GM12878 (cell line): Measurements from ENCODE around the gene ANP32A. TPM values are rescaled to one million over a fixed set of nuclear protein-coding genes. Genes with fewer than 3 reads are reported as not detected.

Experiments
- ATAC-seq: fragments of 200-7000 bp; cut with Tn5 transposase; 3 replicates; pipeline ENCODE4 v1.9.1; 2020; ENCODE audit warnings: mild to moderate bottlenecking, moderate library complexity
- BruUV-seq: library from RNA; stranded (reverse); fragments of 400-500 nt; replicated peaks from 2 replicates; lab custom pipeline; 2021; lab: Mats Ljungman, UMichigan
- CTCF ChIA-PET: fragments of 300-600 bp; sonication (Branson Sonifier 250); formaldehyde crosslinking; extraction: SDS; loops from one replicate; lab custom pipeline; 2021; ENCODE audit warnings: inconsistent platforms; lab: Yijun Ruan, JAX
- POLR2A ChIA-PET: fragments of 350-600 bp; formaldehyde crosslinking; extraction: SDS; loops from one replicate; lab custom pipeline; 2021; ENCODE audit warnings: inconsistent platforms; lab: Charles Lee
- RAD21 ChIA-PET: fragments of 300-600 bp; sonication (Branson Sonifier 250); formaldehyde crosslinking; loops from one replicate; lab custom pipeline; 2023; ENCODE audit warnings: antibody characterized with exemption; ENCODE audit not compliant: unreplicated experiment; lab: Charles Lee
- SMC1A ChIA-PET: fragments of 300-600 bp; sonication (Branson Sonifier 250); formaldehyde crosslinking; loops from one replicate; lab custom pipeline; 2023; ENCODE audit not compliant: unreplicated experiment, uncharacterized antibody; lab: Charles Lee
- DNase-seq: peaks from one replicate; pipeline ENCODE4 v3.0.0-alpha.2; 2011; ENCODE audit warnings: low read depth, low spot score
- FAIRE-seq: peaks from 3 replicates; lab custom pipeline; 2011; peaks lifted over from hg19 to GRCh38; lab: Jason Lieb, UNC
- H2AFZ ChIP-seq: 2 replicates; pipeline ENCODE4 v1.6.0; 2011; ENCODE audit warnings: low read depth, low read length, control low read depth; ENCODE audit not compliant: control insufficient read depth
- H3K27ac ChIP-seq: 2 replicates; pipeline ENCODE4 v1.5.1; 2011; ENCODE audit warnings: control low read depth; ENCODE audit not compliant: control insufficient read depth, insufficient read depth
- H3K27me3 ChIP-seq, 2 experiments: replicated peaks in 1 of 2; 2 replicates each; pipeline versions ENCODE4 v1.6.0 to v1.6.1; 2011; ENCODE audit warnings: low read length in 1 of 2; ENCODE audit not compliant: control insufficient read depth in 2 of 2, insufficient read depth in 2 of 2
- H3K36me3 ChIP-seq, 2 experiments: 2 replicates each; pipeline ENCODE4 v1.5.1; 2011; ENCODE audit warnings: low read length in 1 of 2; ENCODE audit not compliant: control insufficient read depth in 2 of 2, insufficient read depth in 2 of 2
- H3K4me1 ChIP-seq: 2 replicates; pipeline ENCODE4 v1.6.1; 2011; ENCODE audit warnings: mild to moderate bottlenecking, low read length, moderate library complexity, mixed read lengths; ENCODE audit not compliant: control insufficient read depth, insufficient read depth
- H3K4me2 ChIP-seq: 2 replicates; pipeline ENCODE4 v1.6.0; 2011; ENCODE audit warnings: control low read depth; ENCODE audit not compliant: control insufficient read depth, insufficient read depth
- H3K4me3 ChIP-seq: fragments of 200-600 bp; sonication (generic); 2 replicates; pipeline ENCODE4 v1.5.1; 2016
- H3K79me2 ChIP-seq: 2 replicates; pipeline ENCODE4 v1.6.0; 2011; ENCODE audit warnings: low read length; ENCODE audit not compliant: control insufficient read depth, insufficient read depth
- H3K9ac ChIP-seq: 2 replicates; pipeline ENCODE4 v1.8.0; 2011; ENCODE audit warnings: low read length, control low read depth, mixed read lengths; ENCODE audit not compliant: control insufficient read depth, insufficient read depth
- H3K9me3 ChIP-seq: replicated peaks from 3 replicates; pipeline ENCODE4 v1.5.1; 2011; ENCODE audit warnings: mild to moderate bottlenecking, low read length; ENCODE audit not compliant: control insufficient read depth, insufficient read depth
- H4K20me1 ChIP-seq: 2 replicates; pipeline ENCODE4 v1.6.0; 2011; ENCODE audit not compliant: control insufficient read depth, insufficient read depth
- KDM1A ChIP-seq: fragments of 200-600 bp; sonication (generic); IDR thresholded peaks from 2 replicates; pipeline ENCODE4 v1.6.1; 2016; ENCODE audit warnings: borderline replicate concordance
- LARP7 ChIP-seq: fragments of 450-650 bp; IDR thresholded peaks from 2 replicates; pipeline ENCODE4 v1.6.1; 2017; ENCODE audit warnings: mild to moderate bottlenecking
- NR2C2 ChIP-seq: IDR thresholded peaks from 2 replicates; pipeline ENCODE4 v1.6.1; 2011; ENCODE audit warnings: borderline replicate concordance, low read depth; ENCODE audit not compliant: control insufficient read depth, insufficient read length
- SUZ12 ChIP-seq: fragments of 200-600 bp; sonication (generic); IDR thresholded peaks from one replicate; pipeline ENCODE4 v1.6.1; 2018; ENCODE audit warnings: antibody characterized with exemption, mild to moderate bottlenecking; ENCODE audit not compliant: unreplicated experiment
- WGBS: methylation state at CpG from one replicate; pipeline ENCODE4 v1.1.6; 2016; ENCODE audit warnings: low lambda C conversion rate; ENCODE audit not compliant: insufficient replicate concordance, insufficient coverage; ENCODE audit errors: missing lambda C conversion rate; 5-methylcytosine and 5-hydroxymethylcytosine counted together
- in situ Hi-C: fragments of 300-500 bp; cut with MboI; formaldehyde crosslinking; loops from 9 replicates; pipeline ENCODE4 v1.14.3; 2018; ENCODE audit warnings: mixed read lengths
- intact Hi-C: fragments of 100-400 bp; cut with micrococcal nuclease; formaldehyde crosslinking; loops from one replicate; pipeline ENCODE4 v1.14.2; 2022; ENCODE audit not compliant: unreplicated experiment
- polyA plus RNA-seq, 11 experiments: library from polyadenylated mRNA; depleted of rRNA in 4 of 11; unstranded in 6 of 11; stranded (reverse) in 5 of 11; fragments of >200 nt; fragmentation: Nextera tagmentation in 4 of 11; fragmentation: Illumina TruSeq in 1 of 11; extraction: Ambion mirVana in 4 of 11; extraction: Trizol in 1 of 11; gene quantifications; 1 replicate in 1 of 11; 2 replicates in 10 of 11; pipeline versions ENCODE4 v1.2.1 to v1.2.3, GENCODE V29; 2011 to 2016; ENCODE audit warnings: inconsistent platforms in 2 of 11, missing spikeins in 2 of 11, low read depth in 1 of 11
- total RNA-seq, 4 experiments: library from RNA; depleted of rRNA in 3 of 4; stranded (reverse); fragments of >200 nt in 3 of 4; fragmentation: Illumina TruSeq in 1 of 4; extraction: Trizol in 1 of 4; gene quantifications; 2 replicates each; pipeline versions ENCODE4 v1.2.1 to v1.2.3, GENCODE V29; 2013 to 2021
- TF ChIP-seq, protein P1 (sequence below), 3 experiments: IDR thresholded peaks in 2 of 3; conservative IDR thresholded peaks in 1 of 3; 2 replicates each; pipeline ENCODE4 v1.5.1; 2011; ENCODE audit warnings: low read depth in 3 of 3, low read length in 3 of 3, mild to moderate bottlenecking in 3 of 3, control low read depth in 2 of 3, moderate library complexity in 2 of 3, inconsistent platforms in 1 of 3, mixed read lengths in 1 of 3; ENCODE audit not compliant: control insufficient read depth in 2 of 3, insufficient read depth in 1 of 3; ENCODE audit errors: extremely low read depth in 1 of 3
- TF ChIP-seq, protein P2 (sequence below): IDR thresholded peaks from 2 replicates; pipeline ENCODE4 v1.6.1; 2012; ENCODE audit warnings: improper control_type of control experiment, low read depth, low read length; ENCODE audit not compliant: insufficient replicate concordance

Gene ANP32A
- total and polyA plus RNA-seq, 10 of the 15 experiments (the other 5 are each of a cell fraction or from before 2014, with no cell fraction given) = 29.6 to 666 (median 234) TPM

GRCh38 chr15:68774120-68774519 is 46.6 kb downstream of the ANP32A start:
- H2AFZ ChIP-seq = no peak overlapping the region
- SMC1A ChIA-PET = interaction anchor here (0.7 kb wide), 1 partner anchor 13 kb away, joined by 3 read pairs; no protein-coding TSS in a partner anchor
- POLR2A ChIA-PET = no interaction called here
- in situ Hi-C loops (no loop called here), intact Hi-C loops (no loop called here)
- DNase-seq (no peak), FAIRE-seq (no peak), ATAC-seq (no peak)
- H4K20me1 ChIP-seq = no peaks in the 10 kb centered on the region
- 0 out of 4 replicates have a peak, but pooled peaks cover 0 to 6% of the 10 kb centered on the region in 2 experiments for H3K36me3 ChIP-seq
- no peaks in the 10 kb centered on the region for H3K27me3 ChIP-seq
- H3K9ac ChIP-seq = no peak overlapping the region
- no peak overlapping the region for H3K4me2 ChIP-seq
- H3K9me3 ChIP-seq = no peaks in the 10 kb centered on the region; the same call in 2 of the 3 replicates
- H3K79me2 ChIP-seq = no peaks in the 10 kb centered on the region
- no peak overlapping the region for H3K27ac ChIP-seq
- BruUV-seq = no TSS peak
- 79% methylated on average over 4 of the region's 4 CpGs for WGBS
- CTCF ChIA-PET = interaction anchor here (1.1 to 1.3 kb wide), 2 partner anchors 10 to 55 kb away, joined by 3 to 4 read pairs; no protein-coding TSS in a partner anchor
- H3K4me3 ChIP-seq = no peak overlapping the region
- TF ChIP-seq SUZ12 (no peak), KDM1A (no peak), LARP7 (no peak), NR2C2 (no peak)
- TF ChIP-seq, protein P1, sequence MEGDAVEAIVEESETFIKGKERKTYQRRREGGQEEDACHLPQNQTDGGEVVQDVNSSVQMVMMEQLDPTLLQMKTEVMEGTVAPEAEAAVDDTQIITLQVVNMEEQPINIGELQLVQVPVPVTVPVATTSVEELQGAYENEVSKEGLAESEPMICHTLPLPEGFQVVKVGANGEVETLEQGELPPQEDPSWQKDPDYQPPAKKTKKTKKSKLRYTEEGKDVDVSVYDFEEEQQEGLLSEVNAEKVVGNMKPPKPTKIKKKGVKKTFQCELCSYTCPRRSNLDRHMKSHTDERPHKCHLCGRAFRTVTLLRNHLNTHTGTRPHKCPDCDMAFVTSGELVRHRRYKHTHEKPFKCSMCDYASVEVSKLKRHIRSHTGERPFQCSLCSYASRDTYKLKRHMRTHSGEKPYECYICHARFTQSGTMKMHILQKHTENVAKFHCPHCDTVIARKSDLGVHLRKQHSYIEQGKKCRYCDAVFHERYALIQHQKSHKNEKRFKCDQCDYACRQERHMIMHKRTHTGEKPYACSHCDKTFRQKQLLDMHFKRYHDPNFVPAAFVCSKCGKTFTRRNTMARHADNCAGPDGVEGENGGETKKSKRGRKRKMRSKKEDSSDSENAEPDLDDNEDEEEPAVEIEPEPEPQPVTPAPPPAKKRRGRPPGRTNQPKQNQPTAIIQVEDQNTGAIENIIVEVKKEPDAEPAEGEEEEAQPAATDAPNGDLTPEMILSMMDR (IDR thresholded peaks at IDR 0.05 in 2 of 3, conservative IDR thresholded peaks at IDR 0.05 in 1 of 3; ENCODE audit: control insufficient read depth in 2 of 3, extremely low read depth in 1 of 3, insufficient read depth in 1 of 3, low read depth in 3 of 3, low read length in 3 of 3) = no peak
- TF ChIP-seq, protein P2, sequence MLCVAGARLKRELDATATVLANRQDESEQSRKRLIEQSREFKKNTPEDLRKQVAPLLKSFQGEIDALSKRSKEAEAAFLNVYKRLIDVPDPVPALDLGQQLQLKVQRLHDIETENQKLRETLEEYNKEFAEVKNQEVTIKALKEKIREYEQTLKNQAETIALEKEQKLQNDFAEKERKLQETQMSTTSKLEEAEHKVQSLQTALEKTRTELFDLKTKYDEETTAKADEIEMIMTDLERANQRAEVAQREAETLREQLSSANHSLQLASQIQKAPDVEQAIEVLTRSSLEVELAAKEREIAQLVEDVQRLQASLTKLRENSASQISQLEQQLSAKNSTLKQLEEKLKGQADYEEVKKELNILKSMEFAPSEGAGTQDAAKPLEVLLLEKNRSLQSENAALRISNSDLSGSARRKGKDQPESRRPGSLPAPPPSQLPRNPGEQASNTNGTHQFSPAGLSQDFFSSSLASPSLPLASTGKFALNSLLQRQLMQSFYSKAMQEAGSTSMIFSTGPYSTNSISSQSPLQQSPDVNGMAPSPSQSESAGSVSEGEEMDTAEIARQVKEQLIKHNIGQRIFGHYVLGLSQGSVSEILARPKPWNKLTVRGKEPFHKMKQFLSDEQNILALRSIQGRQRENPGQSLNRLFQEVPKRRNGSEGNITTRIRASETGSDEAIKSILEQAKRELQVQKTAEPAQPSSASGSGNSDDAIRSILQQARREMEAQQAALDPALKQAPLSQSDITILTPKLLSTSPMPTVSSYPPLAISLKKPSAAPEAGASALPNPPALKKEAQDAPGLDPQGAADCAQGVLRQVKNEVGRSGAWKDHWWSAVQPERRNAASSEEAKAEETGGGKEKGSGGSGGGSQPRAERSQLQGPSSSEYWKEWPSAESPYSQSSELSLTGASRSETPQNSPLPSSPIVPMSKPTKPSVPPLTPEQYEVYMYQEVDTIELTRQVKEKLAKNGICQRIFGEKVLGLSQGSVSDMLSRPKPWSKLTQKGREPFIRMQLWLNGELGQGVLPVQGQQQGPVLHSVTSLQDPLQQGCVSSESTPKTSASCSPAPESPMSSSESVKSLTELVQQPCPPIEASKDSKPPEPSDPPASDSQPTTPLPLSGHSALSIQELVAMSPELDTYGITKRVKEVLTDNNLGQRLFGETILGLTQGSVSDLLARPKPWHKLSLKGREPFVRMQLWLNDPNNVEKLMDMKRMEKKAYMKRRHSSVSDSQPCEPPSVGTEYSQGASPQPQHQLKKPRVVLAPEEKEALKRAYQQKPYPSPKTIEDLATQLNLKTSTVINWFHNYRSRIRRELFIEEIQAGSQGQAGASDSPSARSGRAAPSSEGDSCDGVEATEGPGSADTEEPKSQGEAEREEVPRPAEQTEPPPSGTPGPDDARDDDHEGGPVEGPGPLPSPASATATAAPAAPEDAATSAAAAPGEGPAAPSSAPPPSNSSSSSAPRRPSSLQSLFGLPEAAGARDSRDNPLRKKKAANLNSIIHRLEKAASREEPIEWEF = no peak
- RAD21 ChIA-PET = no interaction called here
- no peaks in the 10 kb centered on the region for H3K4me1 ChIP-seq
